NCI-H187 (cell line): ENCODE results near the gene CAMSAP2.
"Not testable (repeated sequence)": the region's sequence is repeated elsewhere in the genome, so short reads cannot be mapped to it uniquely, and the experiment has no call there.

ENCODE experiments used
- DNase-seq, 2 experiments: peaks; one replicate each; lab custom pipeline; 2025; lab: John Stamatoyannopoulos, UW

Gene CAMSAP2

GRCh38 chr1:200783926-200784325 is 45.2 kb downstream of the CAMSAP2 start:
- DNase-seq = no peak

DNA sequence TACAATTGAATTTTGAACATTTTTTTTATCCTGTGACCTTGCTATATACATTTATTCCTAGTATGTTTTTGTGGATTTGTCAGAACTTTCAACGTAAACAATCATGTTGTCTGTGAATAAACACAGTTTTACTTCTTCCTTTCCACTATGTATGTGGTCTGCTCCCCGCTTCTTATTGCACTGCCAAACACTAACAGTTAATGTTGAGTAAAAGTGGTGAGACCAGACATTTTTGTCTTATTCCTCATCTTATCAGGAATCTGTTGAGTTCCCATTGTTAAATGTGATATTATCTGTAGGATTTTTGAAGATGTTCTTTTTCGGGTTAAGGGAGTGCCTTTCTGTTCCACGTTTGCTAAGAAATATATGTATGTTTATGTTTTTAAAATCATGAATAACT is 45.9 kb downstream of the CAMSAP2 start:
- no peak for DNase-seq

DNA sequence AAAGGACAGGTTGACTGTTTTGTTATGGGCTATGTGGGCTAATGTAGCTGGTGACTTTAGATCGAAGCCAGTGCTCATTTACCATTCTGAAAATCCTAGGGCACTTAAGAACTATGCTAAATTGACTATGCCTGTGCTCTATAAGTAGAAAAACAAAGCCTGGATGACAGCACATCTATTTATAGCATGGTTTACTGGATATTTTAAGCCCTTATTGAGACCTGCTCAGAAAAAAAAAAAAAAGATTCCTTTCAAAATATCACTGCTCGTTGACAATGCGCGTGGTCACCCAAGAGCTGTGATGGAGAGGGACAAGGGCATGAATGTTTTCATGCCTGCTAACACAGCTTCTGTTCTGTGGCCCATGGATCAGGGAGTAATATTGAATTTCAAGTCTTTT is 48.1 kb downstream of the CAMSAP2 start:
- no peak for DNase-seq

GRCh38 chr1:200787896-200788387 is 49.2 kb downstream of the CAMSAP2 start:
- DNase-seq = no peak

GRCh38 chr1:200791012-200791411 is 52.3 kb downstream of the CAMSAP2 start:
- DNase-seq = not testable (repeated sequence)

- DNase-seq = no peak
Observed at GRCh38 chr1:200793677-200794076, 55.0 kb downstream of the CAMSAP2 start.

GRCh38 chr1:200794506-200795065 is 55.9 kb downstream of the CAMSAP2 start:
- DNase-seq = no peak

DNA sequence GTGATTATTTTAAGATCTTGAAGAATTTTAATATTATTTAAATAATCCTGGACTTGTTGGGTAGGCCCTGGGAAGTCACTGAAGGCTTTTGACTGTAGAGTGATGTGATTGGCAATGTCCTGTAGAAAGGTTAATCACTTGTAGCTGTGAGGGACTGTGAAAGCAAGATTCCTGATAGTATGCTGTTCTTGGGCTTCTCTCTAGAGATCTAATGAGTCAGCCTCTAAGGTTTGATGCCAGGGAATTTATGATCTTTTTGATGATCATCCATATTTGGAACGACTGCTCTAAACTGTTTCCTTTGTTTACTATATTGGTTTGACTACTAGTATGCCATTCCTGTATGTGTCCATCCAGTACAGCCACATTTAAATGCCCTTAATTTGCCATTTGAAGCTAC is 56.5 kb downstream of the CAMSAP2 start:
- DNase-seq = no peak

DNA sequence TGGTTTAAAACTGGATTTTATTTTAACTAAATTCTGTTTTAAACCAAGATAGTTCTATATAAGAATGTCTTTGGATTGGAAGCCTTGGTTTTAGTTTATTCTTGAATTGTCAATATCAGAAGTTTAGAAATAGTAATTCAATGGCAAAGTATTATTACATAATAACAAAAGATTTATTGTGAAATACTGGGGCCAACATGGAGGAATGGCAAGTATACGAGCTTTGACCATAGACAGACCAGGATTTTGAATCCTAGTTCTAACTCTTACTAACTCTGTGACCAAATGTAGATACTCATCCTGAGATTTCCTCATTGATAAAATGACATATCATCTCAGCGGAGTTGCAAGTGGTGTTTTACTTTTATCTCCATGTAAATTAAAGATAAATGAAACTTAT is 63.3 kb downstream of the CAMSAP2 start:
- DNase-seq = no peak

GRCh38 chr1:200802865-200803512 is 64.3 kb downstream of the CAMSAP2 start:
- DNase-seq = peak; percentile 1 to 29

DNA sequence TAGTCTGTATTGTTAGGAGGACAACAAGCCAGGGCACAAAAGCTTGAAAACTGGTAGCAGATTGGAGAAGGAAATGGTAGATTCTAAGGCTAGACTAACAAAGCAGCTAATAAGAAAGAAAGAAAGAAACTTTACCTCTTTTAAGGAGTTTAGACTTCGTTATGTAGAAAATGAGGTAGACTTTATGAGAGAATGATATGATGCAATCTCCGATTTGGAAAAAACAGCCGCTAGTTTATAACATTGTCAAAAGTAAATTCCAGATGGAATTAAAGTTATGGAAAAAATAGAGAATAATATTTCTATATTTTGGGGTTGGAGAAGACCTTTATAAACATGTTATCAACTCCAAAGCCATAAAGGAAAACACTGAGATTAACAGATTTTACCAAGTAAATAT is 67.0 kb downstream of the CAMSAP2 start:
- no peak for DNase-seq

DNA sequence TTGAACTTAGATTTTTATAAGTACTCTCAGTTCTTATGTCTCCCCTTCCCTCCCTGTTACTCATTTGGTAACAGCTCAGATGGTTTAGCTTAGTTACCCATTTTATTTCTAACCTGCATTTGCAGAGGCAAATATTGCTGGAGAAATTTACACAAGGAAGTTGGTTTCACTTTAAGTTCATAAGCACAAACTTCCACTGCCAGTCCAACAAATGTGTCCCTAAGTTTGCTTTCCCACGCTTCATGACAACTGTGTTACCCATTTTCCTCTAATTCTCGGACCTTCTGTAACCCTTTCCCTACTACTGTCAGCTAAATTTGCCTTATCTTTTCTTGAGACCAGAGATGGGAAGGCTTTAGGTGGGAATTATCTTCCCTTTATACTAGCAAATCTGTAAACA is 70.2 kb downstream of the CAMSAP2 start:
- no peak for DNase-seq

GRCh38 chr1:200811704-200812103 is 73.0 kb downstream of the CAMSAP2 start:
- no peak for DNase-seq

DNA sequence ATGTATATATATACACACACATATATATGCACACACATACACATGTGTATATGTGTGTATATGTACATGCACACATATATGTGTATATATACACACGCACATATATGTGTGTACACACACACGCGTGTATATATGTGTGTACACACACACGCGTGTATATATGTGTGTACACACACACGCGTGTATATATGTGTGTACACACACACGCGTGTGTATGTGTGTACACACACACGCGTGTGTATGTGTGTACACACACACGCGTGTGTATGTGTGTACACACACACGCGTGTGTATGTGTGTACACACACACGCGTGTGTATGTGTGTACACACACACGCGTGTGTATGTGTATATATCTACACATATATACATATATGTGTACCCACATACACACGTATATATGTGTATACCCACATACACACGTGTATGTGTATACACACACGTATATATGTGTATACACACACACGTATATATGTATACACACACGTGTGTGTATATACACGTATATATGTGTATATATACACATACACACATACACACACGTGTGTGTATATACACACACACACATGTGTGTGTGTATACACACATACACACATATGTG is 78.0 kb downstream of the CAMSAP2 start:
- not testable (repeated sequence) for DNase-seq

DNA sequence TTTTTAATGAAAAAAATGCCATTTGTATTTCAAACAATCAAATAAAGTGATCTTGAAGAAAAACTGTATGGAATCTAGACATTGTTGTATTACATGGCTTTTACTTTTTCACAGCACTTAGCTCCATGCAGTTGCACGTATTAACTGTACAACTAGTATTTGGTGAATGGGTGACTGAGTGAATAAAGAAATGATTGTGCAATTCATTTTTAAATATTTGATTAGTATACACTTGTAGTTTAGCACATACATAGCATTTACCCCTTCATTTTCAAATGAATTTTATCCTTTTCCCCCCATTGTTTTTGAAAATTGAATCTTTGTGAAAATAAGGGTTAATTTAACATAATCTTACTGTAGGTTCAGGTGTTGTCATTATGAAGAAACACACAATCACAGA is 79.6 kb downstream of the CAMSAP2 start:
- no peak for DNase-seq

- DNase-seq = no peak
Observed at GRCh38 chr1:200819726-200820125, 81.0 kb downstream of the CAMSAP2 start.

- no peak for DNase-seq
Observed at GRCh38 chr1:200831091-200831490, 92.4 kb downstream of the CAMSAP2 start.

- DNase-seq = no peak
Observed at GRCh38 chr1:200834383-200834782, 95.7 kb downstream of the CAMSAP2 start.

DNA sequence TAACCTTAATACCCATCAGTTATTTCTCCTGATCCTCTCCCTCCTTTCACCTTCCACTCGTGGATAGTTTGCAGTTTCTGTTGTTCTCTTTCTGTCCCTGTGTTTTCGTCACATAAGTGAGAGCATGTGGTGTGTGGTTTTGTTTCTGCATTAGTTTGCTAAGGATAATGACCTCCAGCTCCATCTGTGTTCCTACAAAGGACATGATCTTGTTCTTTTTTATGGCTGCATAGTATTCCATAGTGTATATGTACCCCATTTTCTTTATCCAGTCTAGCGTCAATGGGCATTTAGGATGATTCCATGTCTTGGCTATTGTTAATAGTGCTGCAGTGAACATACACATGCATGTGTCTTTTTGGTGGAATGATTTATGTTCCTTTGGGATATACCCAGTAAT is 97.5 kb downstream of the CAMSAP2 start:
- DNase-seq = no peak

DNA sequence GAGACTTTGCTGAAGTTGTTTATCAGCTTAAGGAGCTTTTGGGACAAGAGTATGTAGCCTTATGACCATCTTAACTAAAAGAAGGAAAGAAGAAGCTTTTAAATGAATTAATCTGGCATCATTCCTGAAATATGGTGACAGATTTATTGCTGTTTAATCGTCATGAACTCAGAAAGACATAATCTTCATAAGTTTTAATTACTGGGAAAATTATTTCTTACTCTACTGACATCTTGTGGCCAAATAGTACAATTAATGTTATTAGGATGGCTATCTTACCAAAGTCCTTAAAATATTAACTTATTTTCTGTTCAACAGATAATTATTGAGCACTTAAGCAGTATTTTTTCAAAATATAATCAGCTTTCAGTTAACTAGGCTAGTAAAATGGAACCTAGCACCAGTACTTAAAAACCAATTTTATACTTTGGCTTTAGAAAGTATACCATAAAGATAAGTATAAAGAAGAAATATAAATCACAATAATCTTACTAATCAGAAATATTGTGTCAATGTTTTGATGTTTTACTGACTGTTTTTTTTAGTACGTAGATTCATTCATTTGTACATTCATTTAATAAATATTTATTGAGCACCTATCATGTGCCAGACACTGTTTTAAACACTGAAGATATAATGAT is 99.4 kb downstream of the CAMSAP2 start:
- DNase-seq = no peak

GRCh38 chr1:200838676-200839445 is 100.2 kb downstream of the CAMSAP2 start:
- DNase-seq = no peak

- no peak for DNase-seq
Observed at GRCh38 chr1:200845360-200845759, 106.7 kb downstream of the CAMSAP2 start.
